GM19438 (cell line): Measurements from ENCODE around the gene MRAS.
"Not testable (repeated sequence)": the region's sequence is repeated elsewhere in the genome, so short reads cannot be mapped to it uniquely, and the experiment has no call there.

Source experiments
- ATAC-seq: cut with Tn5 transposase; IDR thresholded peaks from one replicate; pipeline ENCODE4 v1.9.1; 2021; ENCODE audit warnings: low read depth; ENCODE audit not compliant: unreplicated experiment

Gene MRAS

GRCh38 chr3:138441742-138442141, 93.4 kb downstream of the MRAS start:
- no peak for ATAC-seq

- ATAC-seq, result no peak
Observed at GRCh38 chr3:138442433-138442832, 94.1 kb downstream of the MRAS start.

- no peak for ATAC-seq
Observed at GRCh38 chr3:138443091-138443490, 94.7 kb downstream of the MRAS start.

GRCh38 chr3:138443521-138444503, 95.4 kb downstream of the MRAS start:
- no peak for ATAC-seq

- no peak for ATAC-seq
Observed at GRCh38 chr3:138445236-138445635, 96.9 kb downstream of the MRAS start.

- ATAC-seq, result no peak
Observed at GRCh38 chr3:138445654-138446053, 97.3 kb downstream of the MRAS start.

GRCh38 chr3:138448631-138449030, 100.3 kb downstream of the MRAS start:
- no peak for ATAC-seq

- no peak for ATAC-seq
Observed at GRCh38 chr3:138449490-138449889, 101.1 kb downstream of the MRAS start.

- no peak for ATAC-seq
Observed at GRCh38 chr3:138450181-138450580, 101.8 kb downstream of the MRAS start.

GRCh38 chr3:138450704-138451424, 102.5 kb downstream of the MRAS start:
- no peak for ATAC-seq

- no peak for ATAC-seq
Observed at GRCh38 chr3:138451595-138452162, 103.3 kb downstream of the MRAS start.

- ATAC-seq, result no peak
Observed at GRCh38 chr3:138452436-138452835, 104.1 kb downstream of the MRAS start.

- ATAC-seq, result not testable (repeated sequence)
Observed at GRCh38 chr3:138453940-138454339, 105.6 kb downstream of the MRAS start.
